GM06990 (cell line): ENCODE data around the gene GKN2.

Source experiments
- DNase-seq: peaks from one replicate; pipeline ENCODE4 v3.0.0-alpha.2; 2011; ENCODE audit not compliant: insufficient read length; ENCODE audit errors: extremely low read depth
- H3K27me3 ChIP-seq: replicated peaks from 2 replicates; pipeline ENCODE4 v1.6.0; 2011; ENCODE audit warnings: low read length; ENCODE audit not compliant: control insufficient read depth, insufficient read depth
- H3K36me3 ChIP-seq: 2 replicates; pipeline ENCODE4 v1.5.1; 2011; ENCODE audit warnings: low read length; ENCODE audit not compliant: control insufficient read depth, insufficient read depth
- H3K4me3 ChIP-seq: replicated peaks from 2 replicates; pipeline ENCODE4 v1.5.1; 2011; ENCODE audit warnings: low read depth, mild to moderate bottlenecking, control low read depth, low read length
- CTCF ChIP-seq: IDR thresholded peaks from 2 replicates; pipeline ENCODE4 v1.5.1; 2011; ENCODE audit warnings: low read length, control low read depth, mild to moderate bottlenecking, inconsistent platforms; ENCODE audit not compliant: insufficient read depth, poor library complexity, severe bottlenecking

Gene GKN2

DNA sequence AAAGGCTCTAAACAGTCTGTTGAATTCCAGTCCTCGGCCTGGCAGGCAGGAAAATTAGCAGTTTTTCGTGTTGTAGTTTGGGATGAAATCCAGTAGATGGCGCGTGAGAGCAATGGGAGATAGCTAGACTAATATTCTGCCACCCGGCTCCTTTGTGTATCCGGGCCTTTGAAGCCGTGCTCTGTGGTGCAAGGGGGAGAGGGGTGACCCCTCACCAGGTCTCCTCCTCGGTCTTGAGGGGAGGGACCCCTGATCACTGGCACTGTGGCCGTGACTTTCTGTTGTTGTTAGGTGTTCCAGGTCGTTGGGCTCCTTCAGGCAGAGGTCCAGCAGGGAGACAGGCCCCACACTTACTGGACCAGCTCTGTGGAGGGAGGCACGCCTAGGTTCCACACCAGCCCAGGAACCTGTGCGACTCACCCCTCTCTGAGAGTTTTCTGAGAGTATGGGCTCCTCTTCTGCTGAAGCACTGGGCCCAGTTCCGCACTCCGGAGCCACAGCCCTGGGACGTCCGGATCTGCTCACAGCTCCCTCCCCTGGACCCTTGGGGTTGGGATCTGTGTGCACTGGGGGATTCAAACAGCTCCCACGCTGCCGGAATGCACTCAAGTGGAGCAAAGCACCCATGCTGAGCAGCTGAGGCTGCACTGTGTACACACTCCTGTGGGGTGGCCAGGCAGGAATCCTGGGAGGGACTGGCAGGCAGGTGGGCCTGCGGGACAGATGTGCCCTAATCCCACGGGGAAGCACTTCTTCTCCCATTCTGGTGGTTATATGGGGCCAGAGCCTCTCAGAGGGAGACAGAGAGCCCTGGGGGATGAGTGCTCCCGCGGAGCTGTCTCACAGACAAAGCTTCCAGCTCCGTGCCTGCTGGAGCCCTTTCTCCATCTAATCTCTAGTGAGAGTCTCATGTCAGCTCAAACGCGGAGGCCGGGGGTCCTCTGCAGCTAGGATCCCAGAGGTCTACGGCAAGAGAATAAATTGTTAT is 8.8 kb downstream of the GKN2 start:
- peak; percentile 80 for TF ChIP-seq CTCF
- H3K4me3 ChIP-seq: no peak overlapping the region
- H3K27me3 ChIP-seq: no peaks in the 10 kb centered on the region
- peak; percentile 15 for DNase-seq
- H3K36me3 ChIP-seq: no peaks in the 10 kb centered on the region

- Histone ChIP-seq H3K4me3 (no peak overlapping the region), H3K27me3 (no peaks in the 10 kb centered on the region), H3K36me3 (no peaks in the 10 kb centered on the region)
- no peak for DNase-seq
- TF ChIP-seq CTCF: no peak
Measured at GRCh38 chr2:68942827-68943226, 9.9 kb downstream of the GKN2 start.

GRCh38 chr2:68940369-68940768 is 12.3 kb downstream of the GKN2 start:
- TF ChIP-seq CTCF: no peak
- Histone ChIP-seq H3K27me3 (peaks cover 2% of the 10 kb centered on the region), H3K4me3 (no peak overlapping the region), H3K36me3 (no peaks in the 10 kb centered on the region)
- DNase-seq: no peak

GRCh38 chr2:68939962-68940361 is 12.7 kb downstream of the GKN2 start:
- no peaks in the 10 kb centered on the region for H3K36me3 ChIP-seq
- no peak overlapping the region for H3K4me3 ChIP-seq
- TF ChIP-seq CTCF: no peak
- DNase-seq: no peak
- peaks cover 2% of the 10 kb centered on the region for H3K27me3 ChIP-seq

DNA sequence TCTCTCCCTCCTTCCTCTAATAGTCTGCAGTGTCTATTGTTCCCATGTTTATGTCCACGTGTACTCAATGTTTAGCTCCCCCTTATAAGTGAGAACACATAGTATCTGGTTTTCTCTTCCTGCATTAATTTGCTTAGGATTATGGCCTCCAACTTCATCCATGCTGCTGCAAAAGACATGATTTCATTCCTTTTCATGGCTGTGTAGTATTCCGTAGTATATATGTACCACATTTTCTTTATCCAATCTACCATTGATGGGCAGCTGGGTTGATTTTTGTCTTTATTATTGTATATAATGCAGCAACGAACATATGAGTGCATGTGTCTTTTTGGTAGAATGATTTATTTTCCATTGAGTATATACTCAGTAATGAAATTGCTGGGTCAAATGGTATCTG is 13.8 kb downstream of the GKN2 start:
- TF ChIP-seq CTCF: no peak
- no peak for DNase-seq
- Histone ChIP-seq H3K27me3 (peaks cover 2% of the 10 kb centered on the region), H3K36me3 (no peaks in the 10 kb centered on the region), H3K4me3 (no peak overlapping the region)
